Measurements from ENCODE around the gene SPPL3.
"Not testable (repeated sequence)": the region's sequence is repeated elsewhere in the genome, so short reads cannot be mapped to it uniquely, and the experiment has no call there.

Gene SPPL3

GRCh38 chr12:120814903-120815429 is 89.2 kb downstream of the SPPL3 start:
- DNase-seq = no peak

GRCh38 chr12:120814203-120814902 is 89.8 kb downstream of the SPPL3 start:
- DNase-seq = no peak

- DNase-seq = no peak
Observed at GRCh38 chr12:120813588-120814153, 90.5 kb downstream of the SPPL3 start.

- no peak for DNase-seq
Observed at GRCh38 chr12:120810021-120810420, 94.1 kb downstream of the SPPL3 start.

- no peak for DNase-seq
Observed at GRCh38 chr12:120804428-120804827, 99.7 kb downstream of the SPPL3 start.

GRCh38 chr12:120801146-120801545 is 103.0 kb downstream of the SPPL3 start:
- DNase-seq = no peak

GRCh38 chr12:120800665-120801064 is 103.5 kb downstream of the SPPL3 start:
- no peak for DNase-seq

GRCh38 chr12:120799243-120800045 is 104.7 kb downstream of the SPPL3 start:
- DNase-seq = no peak

- DNase-seq = no peak
Observed at GRCh38 chr12:120798696-120799095, 105.5 kb downstream of the SPPL3 start.

GRCh38 chr12:120797677-120798642 is 106.2 kb downstream of the SPPL3 start:
- DNase-seq = no peak

GRCh38 chr12:120795441-120796178 is 108.5 kb downstream of the SPPL3 start:
- no peak for DNase-seq

GRCh38 chr12:120793357-120793756 is 110.8 kb downstream of the SPPL3 start:
- DNase-seq = no peak

GRCh38 chr12:120792456-120792855 is 111.7 kb downstream of the SPPL3 start:
- DNase-seq = not testable (repeated sequence)

GRCh38 chr12:120791669-120792176 is 112.4 kb downstream of the SPPL3 start:
- no peak for DNase-seq

GRCh38 chr12:120790114-120790513 is 114.0 kb downstream of the SPPL3 start:
- no peak for DNase-seq

- DNase-seq = no peak
Observed at GRCh38 chr12:120787889-120788288, 116.3 kb downstream of the SPPL3 start.

GRCh38 chr12:120784804-120785203 is 119.4 kb downstream of the SPPL3 start:
- no peak for DNase-seq

- no peak for DNase-seq
Observed at GRCh38 chr12:120783197-120783596, 121.0 kb downstream of the SPPL3 start.

- no peak for DNase-seq
Observed at GRCh38 chr12:120775862-120776552, 128.2 kb downstream of the SPPL3 start.

- DNase-seq = no peak
Observed at GRCh38 chr12:120774169-120774916, 129.8 kb downstream of the SPPL3 start.

All from NCI-H187 (cell line).